ENCODE measurements around the gene ROR2.

The ROR2 gene

DNA sequence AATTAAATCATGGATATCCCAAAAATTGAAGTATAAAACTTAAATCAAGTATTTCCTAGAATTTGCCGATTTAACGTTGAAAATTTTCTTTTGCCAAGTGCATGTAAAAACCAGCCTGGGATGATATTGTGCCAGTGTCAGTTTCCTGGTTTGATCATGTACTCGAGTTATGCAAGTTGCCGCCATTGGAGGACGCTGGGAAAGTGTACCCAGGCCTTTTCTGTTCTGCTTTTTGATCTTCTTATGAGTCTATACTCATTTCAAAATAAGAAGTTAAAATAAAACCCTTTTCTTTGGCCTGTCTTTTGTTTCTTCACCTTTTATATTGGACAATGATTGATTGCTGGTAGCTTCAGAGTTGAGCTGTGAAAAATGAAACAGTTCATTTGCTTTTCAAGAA is 433.3 kb downstream of the ROR2 start:
- no peak for DNase-seq (ENCODE audit: low spot score)

DNA sequence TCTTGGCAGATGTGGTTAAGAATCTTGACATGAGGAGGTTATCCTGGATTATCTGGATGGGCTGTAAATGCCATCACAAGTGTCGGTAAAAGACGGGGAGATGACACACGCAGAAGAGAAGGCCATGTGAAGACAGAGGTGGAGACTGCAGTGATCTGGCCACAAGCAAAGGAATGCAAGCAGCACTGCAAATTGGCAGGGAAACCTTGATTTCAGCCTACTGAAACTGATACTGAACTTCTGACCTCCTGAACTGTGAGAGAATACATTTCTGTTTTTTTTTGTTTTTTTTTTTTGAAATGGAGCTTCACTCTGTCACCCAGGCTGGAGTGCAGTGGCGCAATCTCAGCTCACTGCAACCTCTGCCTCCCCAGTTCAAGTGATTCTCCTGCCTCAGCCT is 433.9 kb downstream of the ROR2 start:
- no peak for DNase-seq (ENCODE audit: low spot score)

DNA sequence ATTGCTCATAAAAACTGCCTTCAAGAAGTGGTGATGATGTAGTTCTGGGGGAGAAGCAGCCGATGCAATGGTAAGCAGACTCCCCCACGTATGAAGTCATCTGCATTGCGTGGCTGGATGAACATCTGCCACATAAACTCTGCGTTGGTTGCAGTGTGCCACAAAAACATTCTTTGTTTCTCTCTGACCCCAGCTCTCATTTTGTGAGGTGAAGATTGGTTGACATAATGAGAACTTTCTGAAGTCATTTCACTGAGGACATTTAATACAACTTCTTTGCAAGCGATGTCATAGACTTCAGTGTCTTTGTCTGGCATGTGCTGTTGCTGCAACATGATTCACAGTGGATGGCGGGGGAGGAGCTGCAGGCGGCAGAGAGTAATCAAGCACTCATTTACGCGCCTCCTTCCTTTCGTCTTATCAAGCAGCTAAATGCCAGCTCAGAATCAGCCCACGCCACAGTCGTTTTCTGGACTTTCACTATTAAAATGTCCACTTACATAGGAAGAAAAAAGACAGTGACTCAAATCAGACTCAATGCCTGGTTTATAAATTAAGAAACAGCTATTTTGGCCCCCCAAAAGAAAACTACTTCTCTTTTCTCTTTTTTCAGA is 434.8 kb downstream of the ROR2 start:
- no peak for DNase-seq (ENCODE audit: low spot score)

Data from HuH-7 (cell line).